ENCODE data around the gene TCEA3.

The TCEA3 gene

GRCh38 chr1:23356471-23357137 lies 67.9 kb downstream of the TCEA3 start:
- Histone ChIP-seq H2BK12ac (ENCODE audit: low read length) (no peak overlapping the region), H3K79me1 (ENCODE audit: low read depth, low read length) (peaks cover 2% of the 10 kb centered on the region), H3K4me1 (ENCODE audit: control insufficient read depth in 2 of 2, insufficient read depth in 1 of 2, low read depth in 1 of 2, low read length in 2 of 2) (peaks cover 7 to 10% of the 10 kb centered on the region in 2 donors), H3K14ac (ENCODE audit: low read length) (no peak overlapping the region), H2BK15ac (ENCODE audit: low read length) (no peak overlapping the region), H2AFZ (ENCODE audit: low read length) (peak overlapping the region; percentile 5), H3K4me3 (ENCODE audit: low read length in 2 of 2) (no peak overlapping the region), H3K27ac (replicated peaks; ENCODE audit: low read length) (peak overlapping the region; percentile 71), H3K23ac (ENCODE audit: low read depth, low read length, poor library complexity) (no peak overlapping the region), H3K27me3 (ENCODE audit: control insufficient read depth in 3 of 3, insufficient read depth in 3 of 3, low read depth in 1 of 3, low read length in 3 of 3) (no peaks in the 10 kb centered on the region), H3K4ac (ENCODE audit: low read length) (no peak overlapping the region), H3K18ac (ENCODE audit: low read length) (no peak overlapping the region), H2AK5ac (ENCODE audit: low read depth, low read length) (no peak overlapping the region), H2BK120ac (ENCODE audit: low read depth, low read length) (no peak overlapping the region), H4K91ac (ENCODE audit: low read depth, low read length, poor library complexity) (no peak overlapping the region), H3K9ac (ENCODE audit: low read depth, low read length, poor library complexity) (no peak overlapping the region), H3K4me2 (ENCODE audit: insufficient read depth, low read length, poor library complexity, severe bottlenecking) (no peak overlapping the region), H3K9me3 (replicated peaks in 1 of 2; ENCODE audit: control insufficient read depth in 2 of 2, insufficient read depth in 1 of 2, low read depth in 1 of 2, low read length in 2 of 2) (peaks cover 21 to 40% of the 10 kb centered on the region in 2 donors), H3K36me3 (replicated peaks in 1 of 2; ENCODE audit: control insufficient read depth in 2 of 2, insufficient read depth in 2 of 2, low read length in 2 of 2) (peaks cover 19 to 28% of the 10 kb centered on the region in 2 donors), H4K8ac (ENCODE audit: low read depth, low read length) (no peak overlapping the region), H2BK5ac (ENCODE audit: low read length) (no peak overlapping the region)
- no CpG with 5 or more reads among the region's 8 CpGs for WGBS, 2 donors (ENCODE audit: extremely low coverage in 2 of 2, insufficient read length in 2 of 2, insufficient replicate concordance in 1 of 2)
- peak; percentile 57 for DNase-seq (ENCODE audit: low spot score)

DNA sequence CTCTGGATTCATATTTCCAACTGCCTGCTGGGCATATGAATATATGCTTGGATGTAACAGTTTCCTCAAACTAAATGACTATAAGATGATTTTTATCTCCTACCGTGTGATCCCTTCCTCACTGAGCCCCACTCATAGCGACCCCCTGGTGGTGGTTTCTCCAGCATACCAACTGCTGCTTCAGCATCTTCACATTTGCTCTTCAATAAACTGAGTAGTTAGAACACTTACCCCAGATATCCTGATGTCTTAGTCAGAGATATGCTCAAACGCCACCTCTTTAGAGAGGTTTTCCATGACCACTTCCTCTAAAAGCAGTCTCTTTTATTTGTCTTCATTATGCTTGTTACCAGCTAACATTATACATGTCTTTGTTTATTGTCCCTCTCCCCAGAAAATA lies 70.3 kb downstream of the TCEA3 start:
- WGBS, 2 donors (ENCODE audit: extremely low coverage in 2 of 2, insufficient read length in 2 of 2, insufficient replicate concordance in 1 of 2): no CpG with 5 or more reads among the region's 3 CpGs
- DNase-seq (ENCODE audit: low spot score): no peak
- peaks cover 7 to 10% of the 10 kb centered on the region in 2 donors for H3K4me1 ChIP-seq (ENCODE audit: control insufficient read depth in 2 of 2, insufficient read depth in 1 of 2, low read depth in 1 of 2, low read length in 2 of 2)
- peaks cover 0 to 16% of the 10 kb centered on the region in 2 donors for H3K9me3 ChIP-seq (replicated peaks in 1 of 2; ENCODE audit: control insufficient read depth in 2 of 2, insufficient read depth in 1 of 2, low read depth in 1 of 2, low read length in 2 of 2)
- no peak overlapping the region for H3K27ac ChIP-seq (replicated peaks; ENCODE audit: low read length)
- no peak overlapping the region for H2AK5ac ChIP-seq (ENCODE audit: low read depth, low read length)
- H3K18ac ChIP-seq (ENCODE audit: low read length): no peak overlapping the region
- H2AFZ ChIP-seq (ENCODE audit: low read length): no peak overlapping the region
- no peak overlapping the region for H3K4me2 ChIP-seq (ENCODE audit: insufficient read depth, low read length, poor library complexity, severe bottlenecking)
- no peak overlapping the region for H3K14ac ChIP-seq (ENCODE audit: low read length)
- no peak overlapping the region for H2BK12ac ChIP-seq (ENCODE audit: low read length)
- H2BK15ac ChIP-seq (ENCODE audit: low read length): no peak overlapping the region
- no peak overlapping the region for H2BK120ac ChIP-seq (ENCODE audit: low read depth, low read length)
- H3K23ac ChIP-seq (ENCODE audit: low read depth, low read length, poor library complexity): no peak overlapping the region
- H3K4me3 ChIP-seq (ENCODE audit: low read length in 2 of 2): no peak overlapping the region
- no peak overlapping the region for H4K8ac ChIP-seq (ENCODE audit: low read depth, low read length)
- no peak overlapping the region for H4K91ac ChIP-seq (ENCODE audit: low read depth, low read length, poor library complexity)
- H3K36me3 ChIP-seq (replicated peaks in 1 of 2; ENCODE audit: control insufficient read depth in 2 of 2, insufficient read depth in 2 of 2, low read length in 2 of 2): peaks cover 0 to 5% of the 10 kb centered on the region in 2 donors
- no peaks in the 10 kb centered on the region for H3K79me1 ChIP-seq (ENCODE audit: low read depth, low read length)
- no peak overlapping the region for H3K4ac ChIP-seq (ENCODE audit: low read length)
- no peak overlapping the region for H2BK5ac ChIP-seq (ENCODE audit: low read length)
- no peak overlapping the region for H3K9ac ChIP-seq (ENCODE audit: low read depth, low read length, poor library complexity)
- H3K27me3 ChIP-seq (ENCODE audit: control insufficient read depth in 3 of 3, insufficient read depth in 3 of 3, low read depth in 1 of 3, low read length in 3 of 3): no peaks in the 10 kb centered on the region

DNA sequence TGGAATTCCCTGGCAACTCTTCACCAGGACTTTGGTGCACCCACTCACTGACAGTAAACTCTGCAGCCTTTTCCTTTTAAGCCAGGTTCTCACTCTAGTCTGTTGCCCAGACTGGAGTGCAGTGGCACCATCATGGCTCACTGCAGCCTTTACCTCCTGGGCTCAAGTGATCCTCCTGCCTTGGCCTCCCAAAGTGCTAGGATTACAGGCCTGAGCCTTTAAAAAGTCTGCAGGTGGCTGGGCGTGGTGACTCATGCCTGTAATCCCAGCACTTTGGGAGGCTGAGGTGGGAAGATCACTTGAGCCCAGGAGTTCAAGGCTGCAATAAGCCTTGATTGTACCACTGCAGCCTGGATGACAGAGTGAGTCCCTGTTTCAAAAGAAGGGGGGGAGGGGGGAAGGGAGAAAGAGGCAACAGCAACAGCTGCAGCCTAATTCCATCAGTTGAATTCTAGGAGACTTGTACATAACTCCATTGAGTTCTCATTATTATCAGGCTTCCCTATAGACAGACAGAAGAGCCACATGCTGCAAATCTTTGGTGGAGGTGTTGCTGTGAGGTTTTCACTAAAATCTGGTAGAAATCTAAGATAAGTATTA lies 72.4 kb downstream of the TCEA3 start:
- Histone ChIP-seq H3K27ac (replicated peaks; ENCODE audit: low read length) (no peak overlapping the region), H2BK5ac (ENCODE audit: low read length) (no peak overlapping the region), H3K14ac (ENCODE audit: low read length) (no peak overlapping the region), H3K27me3 (ENCODE audit: control insufficient read depth in 3 of 3, insufficient read depth in 3 of 3, low read depth in 1 of 3, low read length in 3 of 3) (no peaks in the 10 kb centered on the region), H2AFZ (ENCODE audit: low read length) (no peak overlapping the region), H3K4ac (ENCODE audit: low read length) (no peak overlapping the region), H3K4me1 (ENCODE audit: control insufficient read depth in 2 of 2, insufficient read depth in 1 of 2, low read depth in 1 of 2, low read length in 2 of 2) (peaks cover 7 to 10% of the 10 kb centered on the region in 2 donors), H4K8ac (ENCODE audit: low read depth, low read length) (no peak overlapping the region), H4K91ac (ENCODE audit: low read depth, low read length, poor library complexity) (no peak overlapping the region), H3K36me3 (replicated peaks in 1 of 2; ENCODE audit: control insufficient read depth in 2 of 2, insufficient read depth in 2 of 2, low read length in 2 of 2) (no peaks in the 10 kb centered on the region), H2BK12ac (ENCODE audit: low read length) (no peak overlapping the region), H3K4me2 (ENCODE audit: insufficient read depth, low read length, poor library complexity, severe bottlenecking) (no peak overlapping the region), H3K9me3 (replicated peaks in 1 of 2; ENCODE audit: control insufficient read depth in 2 of 2, insufficient read depth in 1 of 2, low read depth in 1 of 2, low read length in 2 of 2) (no peaks in the 10 kb centered on the region), H3K4me3 (ENCODE audit: low read length in 2 of 2) (no peak overlapping the region), H3K9ac (ENCODE audit: low read depth, low read length, poor library complexity) (no peak overlapping the region), H3K18ac (ENCODE audit: low read length) (no peak overlapping the region), H2AK5ac (ENCODE audit: low read depth, low read length) (no peak overlapping the region), H3K23ac (ENCODE audit: low read depth, low read length, poor library complexity) (no peak overlapping the region), H3K79me1 (ENCODE audit: low read depth, low read length) (no peaks in the 10 kb centered on the region), H2BK15ac (ENCODE audit: low read length) (no peak overlapping the region), H2BK120ac (ENCODE audit: low read depth, low read length) (no peak overlapping the region)
- WGBS, 2 donors (ENCODE audit: extremely low coverage in 2 of 2, insufficient read length in 2 of 2, insufficient replicate concordance in 1 of 2): no CpG with 5 or more reads among the region's 1 CpG
- no peak for DNase-seq (ENCODE audit: low spot score)

- H3K36me3 ChIP-seq (replicated peaks in 1 of 2; ENCODE audit: control insufficient read depth in 2 of 2, insufficient read depth in 2 of 2, low read length in 2 of 2): peaks cover 0 to 12% of the 10 kb centered on the region in 2 donors
- H3K4me2 ChIP-seq (ENCODE audit: insufficient read depth, low read length, poor library complexity, severe bottlenecking): no peak overlapping the region
- H2BK15ac ChIP-seq (ENCODE audit: low read length): peak overlapping the region; percentile 78
- no peak overlapping the region for H3K14ac ChIP-seq (ENCODE audit: low read length)
- no peaks in the 10 kb centered on the region for H3K27me3 ChIP-seq (ENCODE audit: control insufficient read depth in 3 of 3, insufficient read depth in 3 of 3, low read depth in 1 of 3, low read length in 3 of 3)
- no peak overlapping the region for H2AK5ac ChIP-seq (ENCODE audit: low read depth, low read length)
- H2BK12ac ChIP-seq (ENCODE audit: low read length): no peak overlapping the region
- H4K91ac ChIP-seq (ENCODE audit: low read depth, low read length, poor library complexity): no peak overlapping the region
- no peak for DNase-seq (ENCODE audit: low spot score)
- H3K4me3 ChIP-seq (ENCODE audit: low read length in 2 of 2): no peak overlapping the region
- H3K23ac ChIP-seq (ENCODE audit: low read depth, low read length, poor library complexity): no peak overlapping the region
- peaks cover 0 to 4% of the 10 kb centered on the region in 2 donors for H3K9me3 ChIP-seq (replicated peaks in 1 of 2; ENCODE audit: control insufficient read depth in 2 of 2, insufficient read depth in 1 of 2, low read depth in 1 of 2, low read length in 2 of 2)
- H3K9ac ChIP-seq (ENCODE audit: low read depth, low read length, poor library complexity): no peak overlapping the region
- no peak overlapping the region for H3K4ac ChIP-seq (ENCODE audit: low read length)
- H3K4me1 ChIP-seq (ENCODE audit: control insufficient read depth in 2 of 2, insufficient read depth in 1 of 2, low read depth in 1 of 2, low read length in 2 of 2): peaks cover 0 to 2% of the 10 kb centered on the region in 2 donors
- H3K79me1 ChIP-seq (ENCODE audit: low read depth, low read length): no peaks in the 10 kb centered on the region
- no peak overlapping the region for H4K8ac ChIP-seq (ENCODE audit: low read depth, low read length)
- H3K18ac ChIP-seq (ENCODE audit: low read length): no peak overlapping the region
- H2BK5ac ChIP-seq (ENCODE audit: low read length): no peak overlapping the region
- no CpG with 5 or more reads among the region's 14 CpGs for WGBS, 2 donors (ENCODE audit: extremely low coverage in 2 of 2, insufficient read length in 2 of 2, insufficient replicate concordance in 1 of 2)
- H2AFZ ChIP-seq (ENCODE audit: low read length): no peak overlapping the region
- no peak overlapping the region for H3K27ac ChIP-seq (replicated peaks; ENCODE audit: low read length)
- H2BK120ac ChIP-seq (ENCODE audit: low read depth, low read length): no peak overlapping the region
These were observed 78.6 kb downstream of the TCEA3 start for GRCh38 chr1:23345920-23346319.
